Hypothalamus (tissue), 51 donors: ENCODE results near the gene FERD3L.

Experiments
- DNase-seq, 51 donors: peaks; one replicate each; lab custom pipeline; 2025; lab: John Stamatoyannopoulos, UW

FERD3L gene

DNA sequence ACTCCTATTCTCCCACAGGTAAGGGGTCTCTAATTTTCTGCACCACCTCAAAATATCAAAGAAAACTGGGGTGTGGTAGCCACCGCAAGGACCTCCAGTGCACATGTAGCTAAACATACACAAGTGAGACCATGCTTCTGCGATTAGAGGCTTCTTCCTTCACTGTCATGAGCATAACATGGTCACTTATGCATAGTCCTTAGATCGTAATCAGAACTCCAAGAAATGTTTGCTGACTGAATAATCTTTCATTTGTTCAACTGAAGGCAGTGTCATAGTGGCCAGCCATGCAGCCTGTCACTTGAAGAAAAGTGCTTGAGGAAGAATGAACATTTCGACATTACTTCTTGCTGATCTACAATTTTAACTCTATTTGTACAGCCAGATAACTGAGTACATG is 42.3 kb downstream of the FERD3L start:
- no peak for DNase-seq

- no peak for DNase-seq
These were observed 43.3 kb downstream of the FERD3L start for GRCh38 chr7:19101909-19102308.

- no peak for DNase-seq
These were observed 43.7 kb downstream of the FERD3L start for GRCh38 chr7:19101472-19101871.

- no peak for DNase-seq
These were observed 45.3 kb downstream of the FERD3L start for GRCh38 chr7:19099924-19100323.

GRCh38 chr7:19099194-19099593 is 46.0 kb downstream of the FERD3L start:
- no peak for DNase-seq

DNA sequence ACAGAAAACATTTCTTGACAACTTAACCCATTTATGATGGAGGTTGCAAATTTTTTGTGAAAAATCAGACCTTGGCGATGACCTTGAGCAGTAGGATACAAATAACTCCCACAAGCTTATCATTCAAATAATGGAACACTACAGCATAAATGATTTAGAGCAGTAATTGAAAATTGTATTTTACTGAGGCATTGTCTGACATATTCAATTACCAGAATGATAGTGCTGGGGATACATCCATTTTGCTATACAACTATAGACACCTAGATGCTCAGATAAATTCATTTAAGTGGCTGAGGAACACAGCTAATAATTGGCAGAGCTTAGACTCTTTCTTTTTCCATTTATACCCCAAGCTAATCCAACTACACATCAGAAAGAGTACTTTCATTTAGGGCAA is 46.7 kb downstream of the FERD3L start:
- DNase-seq = no peak

DNA sequence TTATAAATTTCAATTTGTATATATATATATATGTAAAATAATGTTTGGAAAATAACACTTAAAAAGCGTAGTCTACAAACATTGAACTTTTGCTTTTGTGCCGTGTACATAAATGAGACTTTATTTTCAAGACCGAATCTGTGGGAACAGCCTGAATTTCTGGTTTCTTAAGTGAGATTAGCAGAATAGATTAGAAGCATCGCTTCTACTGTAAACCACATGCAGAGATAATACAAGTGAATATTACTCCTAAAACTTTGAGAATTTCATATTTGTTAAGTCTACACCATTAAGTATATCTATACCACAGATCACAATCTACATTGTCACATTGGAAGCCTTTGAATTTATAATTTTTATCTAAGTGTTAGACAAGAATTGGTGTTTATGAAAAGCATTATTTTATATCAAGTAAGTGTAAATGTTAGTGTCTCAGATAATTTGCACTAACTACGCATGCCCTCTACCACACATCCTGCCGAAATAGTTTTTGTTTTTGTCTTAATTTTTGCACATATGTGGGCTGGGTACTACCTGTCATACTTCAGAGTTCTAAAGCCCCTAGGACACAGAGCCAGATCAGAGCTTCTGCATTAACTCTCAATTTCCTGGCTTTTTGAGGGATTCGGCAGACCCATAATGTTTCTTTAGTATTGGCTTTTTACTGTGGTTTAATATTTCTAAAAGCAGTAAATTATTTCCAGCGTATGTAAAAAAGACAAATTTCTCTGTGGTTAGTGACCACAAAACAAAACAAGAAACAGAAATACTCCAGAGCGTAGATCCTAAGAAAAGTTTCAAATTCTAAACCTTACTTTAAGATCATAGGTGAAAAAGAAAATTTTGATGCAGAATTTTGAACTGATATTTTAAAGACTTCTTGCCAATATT is 47.8 kb downstream of the FERD3L start:
- no peak for DNase-seq

DNA sequence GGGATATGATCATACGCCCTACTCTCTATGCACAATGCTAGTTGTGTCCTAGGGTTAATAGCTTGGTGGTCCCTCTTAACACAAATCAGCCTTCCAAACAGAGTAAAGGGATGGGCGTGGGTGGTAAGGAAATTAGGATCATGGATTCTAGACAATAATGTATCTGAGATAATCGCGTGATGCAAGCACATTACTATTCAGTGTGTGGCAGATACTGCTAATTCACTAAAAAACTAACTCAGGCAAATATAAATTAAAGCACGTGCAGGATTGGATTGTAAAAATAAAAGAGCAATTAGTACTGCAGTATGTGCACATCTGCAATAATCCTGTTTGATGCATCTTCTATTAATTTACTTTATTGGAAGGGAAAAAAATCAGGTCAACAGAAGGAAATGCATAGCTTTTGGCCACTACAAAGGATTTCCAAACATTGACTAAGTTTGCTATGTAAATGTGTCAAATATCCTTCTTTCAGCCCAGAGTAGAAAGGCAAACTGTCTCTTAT is 49.8 kb downstream of the FERD3L start:
- no peak for DNase-seq
